K562 (cell line): Measurements from ENCODE around the gene ZDHHC11. TPM values are rescaled to one million over a fixed set of nuclear protein-coding genes. Genes with fewer than 3 reads are reported as not detected.

Source experiments
- CEBPB ChIP-seq: fragments of 450-650 bp; IDR thresholded peaks from 2 replicates; pipeline ENCODE4 v1.6.1; 2016; ENCODE audit warnings: missing genetic modification characterization, missing compliant biosample characterization
- GABPB1 ChIP-seq: sonication (generic); formaldehyde crosslinking; IDR thresholded peaks from 2 replicates; pipeline ENCODE4 v1.8.0; 2022; ENCODE audit warnings: mild to moderate bottlenecking, missing genetic modification reagents
- GATAD2A ChIP-seq: fragments of 450-650 bp; IDR thresholded peaks from 2 replicates; pipeline ENCODE4 v1.6.1; 2017
- GATAD2B ChIP-seq: fragments of 450-650 bp; IDR thresholded peaks from 2 replicates; pipeline ENCODE4 v1.6.1; 2017; ENCODE audit warnings: mild to moderate bottlenecking, borderline replicate concordance
- L3MBTL2 ChIP-seq: fragments of 450-650 bp; IDR thresholded peaks from 2 replicates; pipeline ENCODE4 v1.6.1; 2016; ENCODE audit warnings: mild to moderate bottlenecking, moderate library complexity
- MNT ChIP-seq, 2 experiments: fragments of 450-650 bp; conservative IDR thresholded peaks; 2 replicates each; pipeline ENCODE4 v1.6.1; 2017; ENCODE audit warnings: mild to moderate bottlenecking in 2 of 2, moderate library complexity in 2 of 2
- MTA1 ChIP-seq: fragments of 450-650 bp; IDR thresholded peaks from 2 replicates; pipeline ENCODE4 v1.6.1; 2017; ENCODE audit warnings: borderline replicate concordance
- NEUROD1 ChIP-seq: fragments of 150-350 bp; IDR thresholded peaks from 2 replicates; pipeline ENCODE4 v1.6.1; 2014; ENCODE audit warnings: borderline replicate concordance, low read length, low read depth; ENCODE audit not compliant: partially characterized antibody
- NR2C2 ChIP-seq, 2 experiments: fragments of 200-800 bp in 1 of 2; sonication (Bioruptor generic) in 1 of 2; sonication (generic) in 1 of 2; formaldehyde crosslinking in 1 of 2; IDR thresholded peaks; 2 replicates each; pipeline versions ENCODE4 v1.6.1 to v1.8.0; 2016 to 2022; ENCODE audit warnings: mild to moderate bottlenecking in 1 of 2, missing compliant biosample characterization in 1 of 2, missing genetic modification characterization in 1 of 2, missing genetic modification reagents in 1 of 2
- RB1 ChIP-seq: fragments of 450-650 bp; IDR thresholded peaks from 2 replicates; pipeline ENCODE4 v1.6.1; 2017; ENCODE audit warnings: low read depth, mild to moderate bottlenecking
- SIN3B ChIP-seq: fragments of 450-650 bp; IDR thresholded peaks from 2 replicates; pipeline ENCODE4 v1.6.1; 2017; ENCODE audit warnings: low read depth, mild to moderate bottlenecking, moderate library complexity
- SMAD1 ChIP-seq: fragments of 150-350 bp; IDR thresholded peaks from 2 replicates; pipeline ENCODE4 v1.6.1; 2014; ENCODE audit warnings: low read length, low read depth; ENCODE audit not compliant: partially characterized antibody
- SMAD4 ChIP-seq: fragments of 250-450 bp; sonication (Bioruptor Pico); conservative IDR thresholded peaks from 2 replicates; pipeline ENCODE4 v1.8.0; 2021; ENCODE audit warnings: inconsistent platforms, mild to moderate bottlenecking, moderate library complexity
- SRSF7 ChIP-seq: fragments of 200-400 bp; formaldehyde crosslinking; optimal IDR thresholded peaks from 2 replicates; pipeline ENCODE3; 2017; ENCODE audit warnings: mild to moderate bottlenecking, low read depth, low read length
- TEAD4 ChIP-seq, 2 experiments: sonication (generic) in 1 of 2; formaldehyde crosslinking in 1 of 2; IDR thresholded peaks; 2 replicates each; pipeline versions ENCODE4 v1.6.1 to v1.8.0; 2012 to 2022; ENCODE audit warnings: borderline replicate concordance in 1 of 2, inconsistent platforms in 1 of 2, low read length in 1 of 2, mild to moderate bottlenecking in 1 of 2, missing genetic modification reagents in 1 of 2
- UBTF ChIP-seq, 2 experiments: IDR thresholded peaks; 2 replicates each; pipeline ENCODE4 v1.6.1; 2012; ENCODE audit warnings: improper control_type of control experiment in 2 of 2, low read depth in 2 of 2, low read length in 2 of 2, borderline replicate concordance in 1 of 2
- ZBTB33 ChIP-seq: sonication (generic); formaldehyde crosslinking; IDR thresholded peaks from 2 replicates; pipeline ENCODE4 v1.8.1; 2023; ENCODE audit warnings: mild to moderate bottlenecking, missing genetic modification reagents
- ZNF23 ChIP-seq: fragments of 250-450 bp; sonication (Bioruptor Pico); IDR thresholded peaks from 2 replicates; pipeline ENCODE4 v1.4.0; 2020; ENCODE audit warnings: mild to moderate bottlenecking
- polyA plus RNA-seq, 8 experiments: library from polyadenylated mRNA; depleted of rRNA in 4 of 8; stranded (reverse) in 5 of 8; unstranded in 3 of 8; fragments of >200 nt; fragmentation: Nextera tagmentation in 2 of 8; fragmentation: Illumina TruSeq in 1 of 8; extraction: Ambion mirVana in 2 of 8; extraction: Trizol in 1 of 8; gene quantifications; 2 replicates each; pipeline versions ENCODE4 v1.2.1 to v1.2.3, GENCODE V29; 2011 to 2014; ENCODE audit warnings: inconsistent platforms in 1 of 8, missing spikeins in 1 of 8
- total RNA-seq, 7 experiments: library from RNA; depleted of rRNA in 6 of 7; stranded (reverse); fragments of >200 nt in 6 of 7; fragmentation: Illumina TruSeq in 2 of 7; extraction: Trizol in 2 of 7; gene quantifications; 2 replicates each; pipeline versions ENCODE4 v1.2.1 to v1.2.3, GENCODE V29; 2011 to 2021; ENCODE audit warnings: low replicate concordance in 1 of 7
- TF ChIP-seq, protein P1 (sequence below): fragments of 250-450 bp; sonication (Bioruptor Pico); IDR thresholded peaks from 2 replicates; pipeline ENCODE4 v1.8.0; 2021; ENCODE audit warnings: borderline replicate concordance, mild to moderate bottlenecking, moderate library complexity; ENCODE audit not compliant: poor library complexity, severe bottlenecking

ZDHHC11 gene
- total and polyA plus RNA-seq, 9 of the 15 experiments (the other 6 are each of a cell fraction or from before 2014, with no cell fraction given) = 0.07 to 2.3 (median 0.52) TPM

- peak in 1 of 2 experiments; percentile 64; a peak in 1 of 4 replicates for TF ChIP-seq UBTF (IDR thresholded peaks at IDR 0.05; ENCODE audit: borderline replicate concordance in 1 of 2, low read depth in 2 of 2, low read length in 2 of 2)
- peak; percentile 8; the same call in 1 of the 2 replicates for TF ChIP-seq SMAD4 (CRISPR knock-in tag)
- no peak for TF ChIP-seq ZBTB33 (CRISPR knock-in tag)
- TF ChIP-seq, protein P1, sequence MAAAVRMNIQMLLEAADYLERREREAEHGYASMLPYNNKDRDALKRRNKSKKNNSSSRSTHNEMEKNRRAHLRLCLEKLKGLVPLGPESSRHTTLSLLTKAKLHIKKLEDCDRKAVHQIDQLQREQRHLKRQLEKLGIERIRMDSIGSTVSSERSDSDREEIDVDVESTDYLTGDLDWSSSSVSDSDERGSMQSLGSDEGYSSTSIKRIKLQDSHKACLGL = peak; percentile 86
- peak; percentile 81; the same call in 1 of the 2 replicates for TF ChIP-seq MTA1
- peak; percentile 74 for TF ChIP-seq SMAD1
- TF ChIP-seq ZNF23 (CRISPR knock-in tag) = no peak
- no peak for TF ChIP-seq GATAD2A
- TF ChIP-seq SIN3B = peak; percentile 97
- no peak for TF ChIP-seq NEUROD1
- TF ChIP-seq GATAD2B = peak; percentile 99
- TF ChIP-seq CEBPB (tag) = no peak
- no peak for TF ChIP-seq TEAD4 (IDR thresholded peaks at IDR 0.05; ENCODE audit: low read length)
- 0 out of 2 replicates have a peak, but pooled peaks have one; percentile 48 for TF ChIP-seq TEAD4 (CRISPR knock-in tag; IDR thresholded peaks at IDR 0.05; ENCODE audit: borderline replicate concordance)
- peak; percentile 99 for TF ChIP-seq NR2C2 (CRISPR knock-in tag; IDR thresholded peaks at IDR 0.05)
- peak; percentile 100 for TF ChIP-seq NR2C2 (tag; IDR thresholded peaks at IDR 0.05)
- TF ChIP-seq RB1 = peak; percentile 98
- peak; percentile 70 to 93 for TF ChIP-seq MNT (conservative IDR thresholded peaks at IDR 0.05)
- TF ChIP-seq L3MBTL2 = peak; percentile 93
- TF ChIP-seq GABPB1 (CRISPR knock-in tag) = peak; percentile 93
- no peak for TF ChIP-seq SRSF7
Measured at GRCh38 chr5:892394-893136, 41.8 kb upstream of the ZDHHC11 start, which contains the start of the genes BRD9 and TRIP13 (continued).
